ENCODE measurements around the gene ACSM6. TPM values are rescaled to one million over a fixed set of nuclear protein-coding genes. Genes with fewer than 3 reads are reported as not detected.

ACSM6 gene
- total RNA-seq, 2 experiments from 2014 or later: not detected

- POLR2A ChIA-PET: no interaction called here
- CTCF ChIA-PET: interaction anchor here (0.5 to 1.5 kb wide), 2 partner anchors 32 to 57 kb away, joined by 3 to 4 read pairs; no protein-coding TSS in a partner anchor
Measured at GRCh38 chr10:95240811-95241210, 46.8 kb downstream of the ACSM6 start.

- ChIA-PET POLR2A (no interaction called here), CTCF (interaction anchor here (0.5 to 1.5 kb wide), 2 partner anchors 33 to 58 kb away, joined by 3 to 4 read pairs; no protein-coding TSS in a partner anchor)
Measured at GRCh38 chr10:95241533-95241932, 47.5 kb downstream of the ACSM6 start.

GRCh38 chr10:95242581-95243317, 48.7 kb downstream of the ACSM6 start:
- POLR2A ChIA-PET: no interaction called here

GRCh38 chr10:95243318-95243617, 49.2 kb downstream of the ACSM6 start:
- CTCF ChIA-PET: interaction anchor here (1.0 to 2.2 kb wide), 9 partner anchors 8 to 122 kb away, joined by 3 to 14 read pairs (median 4); no protein-coding TSS in a partner anchor
- POLR2A ChIA-PET: no interaction called here

More at GRCh38 chr10:95242581-95243317, 48.7 kb downstream of the ACSM6 start:
- CTCF ChIA-PET: interaction anchor here (1.0 to 2.2 kb wide), 8 partner anchors 8 to 123 kb away, joined by 3 to 14 read pairs (median 6); no protein-coding TSS in a partner anchor

- ChIA-PET POLR2A (no interaction called here), CTCF (interaction anchor here (1.0 to 2.2 kb wide), 6 partner anchors 13 to 119 kb away, joined by 3 to 14 read pairs (median 6); no protein-coding TSS in a partner anchor)
Measured at GRCh38 chr10:95244152-95244551, 50.1 kb downstream of the ACSM6 start.

GRCh38 chr10:95245425-95246055, 51.5 kb downstream of the ACSM6 start:
- ChIA-PET CTCF (interaction anchor here (1.0 to 3.0 kb wide), 8 partner anchors 10 to 120 kb away, joined by 3 to 29 read pairs (median 7); no protein-coding TSS in a partner anchor), POLR2A (no interaction called here)

GRCh38 chr10:95246582-95247051, 52.6 kb downstream of the ACSM6 start:
- ChIA-PET POLR2A (no interaction called here), CTCF (interaction anchor here (1.0 to 3.0 kb wide), 7 partner anchors 11 to 119 kb away, joined by 3 to 29 read pairs (median 7); no protein-coding TSS in a partner anchor)

- ChIA-PET CTCF (interaction anchor here (1.0 to 3.0 kb wide), 7 partner anchors 12 to 118 kb away, joined by 3 to 29 read pairs (median 7); no protein-coding TSS in a partner anchor), POLR2A (no interaction called here)
Measured at GRCh38 chr10:95247200-95247880, 53.3 kb downstream of the ACSM6 start.

- POLR2A ChIA-PET: no interaction called here
- CTCF ChIA-PET: interaction anchor here (1.3 to 2.9 kb wide), 3 partner anchors 112 to 117 kb away, joined by 7 to 21 read pairs (median 14); no protein-coding TSS in a partner anchor
Measured at GRCh38 chr10:95247881-95248583, 54.0 kb downstream of the ACSM6 start.

GRCh38 chr10:95248989-95249388, 55.0 kb downstream of the ACSM6 start:
- CTCF ChIA-PET: no interaction called here
- POLR2A ChIA-PET: no interaction called here

- POLR2A ChIA-PET: no interaction called here
Measured at GRCh38 chr10:95249467-95249866, 55.4 kb downstream of the ACSM6 start.

GRCh38 chr10:95250856-95251255, 56.8 kb downstream of the ACSM6 start:
- ChIA-PET CTCF (interaction anchor here (1.2 kb wide), 1 partner anchor 8 kb away, joined by 4 read pairs; no protein-coding TSS in a partner anchor), POLR2A (no interaction called here)

More at GRCh38 chr10:95249467-95249866, 55.4 kb downstream of the ACSM6 start:
- CTCF ChIA-PET: no interaction called here

GRCh38 chr10:95253007-95253406, 59.0 kb downstream of the ACSM6 start:
- POLR2A ChIA-PET: no interaction called here
- CTCF ChIA-PET: no interaction called here

- ChIA-PET POLR2A (no interaction called here), CTCF (no interaction called here)
Measured at GRCh38 chr10:95253686-95254085, 59.6 kb downstream of the ACSM6 start.

- ChIA-PET CTCF (no interaction called here), POLR2A (no interaction called here)
Measured at GRCh38 chr10:95254629-95255028, 60.6 kb downstream of the ACSM6 start.

- CTCF ChIA-PET: no interaction called here
- POLR2A ChIA-PET: no interaction called here
Measured at GRCh38 chr10:95256268-95256667, 62.2 kb downstream of the ACSM6 start.

GRCh38 chr10:95257849-95258248, 63.8 kb downstream of the ACSM6 start:
- ChIA-PET CTCF (no interaction called here), POLR2A (interaction anchor here (0.6 kb wide), 1 partner anchor 13 kb away, joined by 3 read pairs; no protein-coding TSS in a partner anchor)

- ChIA-PET CTCF (interaction anchor here (0.7 to 1.5 kb wide), 3 partner anchors 17 to 113 kb away, joined by 3 to 4 read pairs (median 3); no protein-coding TSS in a partner anchor), POLR2A (no interaction called here)
Measured at GRCh38 chr10:95260397-95260881, 66.4 kb downstream of the ACSM6 start.

- ChIA-PET POLR2A (no interaction called here), CTCF (no interaction called here)
Measured at GRCh38 chr10:95260909-95261552, 67.0 kb downstream of the ACSM6 start.
